ENCODE data around the gene SLC6A18.

The SLC6A18 gene

DNA sequence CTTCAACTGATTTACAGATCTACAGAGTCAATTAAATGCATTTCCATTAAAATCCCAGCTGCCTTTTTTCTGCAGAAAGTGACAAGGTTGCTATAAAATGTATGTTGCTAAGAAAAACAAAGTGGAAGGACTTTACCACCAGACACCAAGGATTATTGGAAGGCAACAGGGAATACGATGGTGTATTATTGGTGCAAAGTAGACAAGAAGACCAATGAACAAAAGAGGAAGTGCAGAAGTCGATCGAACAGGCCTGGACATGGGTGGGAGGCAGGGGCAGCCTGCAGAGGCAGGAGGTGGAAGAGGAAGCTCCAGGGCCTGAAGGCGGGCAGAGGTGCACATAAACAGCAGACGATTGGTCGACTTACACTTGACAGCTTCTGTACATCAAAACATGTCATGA, 34.3 kb upstream of the SLC6A18 start:
- H4K20me1 ChIP-seq (ENCODE audit: low read depth, low read length) = no peaks in the 10 kb centered on the region
- no peak for TF ChIP-seq EZH2phosphoT487 (conservative IDR thresholded peaks at IDR 0.05; ENCODE audit: low read length)
- TF ChIP-seq, protein P1, sequence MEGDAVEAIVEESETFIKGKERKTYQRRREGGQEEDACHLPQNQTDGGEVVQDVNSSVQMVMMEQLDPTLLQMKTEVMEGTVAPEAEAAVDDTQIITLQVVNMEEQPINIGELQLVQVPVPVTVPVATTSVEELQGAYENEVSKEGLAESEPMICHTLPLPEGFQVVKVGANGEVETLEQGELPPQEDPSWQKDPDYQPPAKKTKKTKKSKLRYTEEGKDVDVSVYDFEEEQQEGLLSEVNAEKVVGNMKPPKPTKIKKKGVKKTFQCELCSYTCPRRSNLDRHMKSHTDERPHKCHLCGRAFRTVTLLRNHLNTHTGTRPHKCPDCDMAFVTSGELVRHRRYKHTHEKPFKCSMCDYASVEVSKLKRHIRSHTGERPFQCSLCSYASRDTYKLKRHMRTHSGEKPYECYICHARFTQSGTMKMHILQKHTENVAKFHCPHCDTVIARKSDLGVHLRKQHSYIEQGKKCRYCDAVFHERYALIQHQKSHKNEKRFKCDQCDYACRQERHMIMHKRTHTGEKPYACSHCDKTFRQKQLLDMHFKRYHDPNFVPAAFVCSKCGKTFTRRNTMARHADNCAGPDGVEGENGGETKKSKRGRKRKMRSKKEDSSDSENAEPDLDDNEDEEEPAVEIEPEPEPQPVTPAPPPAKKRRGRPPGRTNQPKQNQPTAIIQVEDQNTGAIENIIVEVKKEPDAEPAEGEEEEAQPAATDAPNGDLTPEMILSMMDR (IDR thresholded peaks at IDR 0.05; ENCODE audit: insufficient read depth, low read length, poor library complexity, severe bottlenecking) = no peak
- H3K9me2 ChIP-seq (replicated peaks; ENCODE audit: insufficient read depth, low read length) = no peaks in the 10 kb centered on the region
- no peaks in the 10 kb centered on the region for H3K79me2 ChIP-seq (ENCODE audit: insufficient read depth, low read length)
- no peaks in the 10 kb centered on the region for H3K9me3 ChIP-seq (ENCODE audit: insufficient read depth, low read length)
- H3K27me3 ChIP-seq (ENCODE audit: low read length) = no peaks in the 10 kb centered on the region
- no peak overlapping the region for H3K4me2 ChIP-seq (ENCODE audit: low read depth, low read length, poor library complexity, severe bottlenecking)
- H3K36me3 ChIP-seq (ENCODE audit: low read length) = no peaks in the 10 kb centered on the region
- H3F3A ChIP-seq (ENCODE audit: insufficient read depth) = no peaks in the 10 kb centered on the region
- no peak overlapping the region for H3K27ac ChIP-seq (ENCODE audit: low read depth, low read length)
- no peak overlapping the region for H3K9ac ChIP-seq (ENCODE audit: low read length)
- H3K4me3 ChIP-seq (ENCODE audit: insufficient read depth, low read length, poor library complexity, severe bottlenecking) = no peak overlapping the region
- no peak overlapping the region for H2AFZ ChIP-seq (ENCODE audit: low read depth, low read length, severe bottlenecking)

DNA sequence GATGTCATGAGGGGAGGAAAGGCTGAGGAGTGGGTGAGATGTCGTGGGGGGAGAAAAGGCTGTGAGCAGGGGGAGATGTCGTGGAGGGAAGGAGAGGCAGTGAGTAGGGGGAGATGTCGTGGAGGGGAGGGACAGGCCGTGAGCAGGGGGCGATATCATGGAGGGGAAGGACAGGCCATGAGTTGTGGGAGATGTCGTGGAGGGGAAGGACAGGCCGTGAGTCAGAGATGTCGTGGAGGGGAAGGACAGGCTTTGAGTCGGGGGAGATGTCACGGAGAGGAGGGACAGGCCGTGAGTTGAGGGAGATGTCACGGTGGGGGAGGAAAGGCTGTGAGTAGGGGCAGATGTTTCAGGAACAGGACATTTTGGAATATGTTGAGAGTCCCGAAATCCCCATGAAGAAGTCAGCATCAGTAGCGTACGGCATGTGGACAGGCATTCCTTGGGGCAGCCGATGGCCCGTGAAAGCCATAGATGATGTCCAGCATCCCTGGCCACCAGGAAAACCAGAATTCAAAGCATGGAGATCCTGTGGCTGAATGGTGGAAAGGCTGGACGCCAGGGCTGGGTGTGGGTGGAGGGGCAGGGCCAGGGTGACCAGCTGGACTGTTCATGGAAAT, 32.1 kb upstream of the SLC6A18 start:
- H3K79me2 ChIP-seq (ENCODE audit: insufficient read depth, low read length) = no peaks in the 10 kb centered on the region
- no peaks in the 10 kb centered on the region for H4K20me1 ChIP-seq (ENCODE audit: low read depth, low read length)
- H3K4me2 ChIP-seq (ENCODE audit: low read depth, low read length, poor library complexity, severe bottlenecking) = no peak overlapping the region
- no peak overlapping the region for H3K9ac ChIP-seq (ENCODE audit: low read length)
- no peaks in the 10 kb centered on the region for H3K9me3 ChIP-seq (ENCODE audit: insufficient read depth, low read length)
- H3K4me3 ChIP-seq (ENCODE audit: insufficient read depth, low read length, poor library complexity, severe bottlenecking) = no peak overlapping the region
- H2AFZ ChIP-seq (ENCODE audit: low read depth, low read length, severe bottlenecking) = no peak overlapping the region
- TF ChIP-seq EZH2phosphoT487 (conservative IDR thresholded peaks at IDR 0.05; ENCODE audit: low read length) = no peak
- TF ChIP-seq, protein P1 (IDR thresholded peaks at IDR 0.05; ENCODE audit: insufficient read depth, low read length, poor library complexity, severe bottlenecking) = no peak
- no peaks in the 10 kb centered on the region for H3K9me2 ChIP-seq (replicated peaks; ENCODE audit: insufficient read depth, low read length)
- H3F3A ChIP-seq (ENCODE audit: insufficient read depth) = no peaks in the 10 kb centered on the region
- no peaks in the 10 kb centered on the region for H3K27me3 ChIP-seq (ENCODE audit: low read length)
- H3K36me3 ChIP-seq (ENCODE audit: low read length) = no peaks in the 10 kb centered on the region
- H3K27ac ChIP-seq (ENCODE audit: low read depth, low read length) = no peak overlapping the region

DNA sequence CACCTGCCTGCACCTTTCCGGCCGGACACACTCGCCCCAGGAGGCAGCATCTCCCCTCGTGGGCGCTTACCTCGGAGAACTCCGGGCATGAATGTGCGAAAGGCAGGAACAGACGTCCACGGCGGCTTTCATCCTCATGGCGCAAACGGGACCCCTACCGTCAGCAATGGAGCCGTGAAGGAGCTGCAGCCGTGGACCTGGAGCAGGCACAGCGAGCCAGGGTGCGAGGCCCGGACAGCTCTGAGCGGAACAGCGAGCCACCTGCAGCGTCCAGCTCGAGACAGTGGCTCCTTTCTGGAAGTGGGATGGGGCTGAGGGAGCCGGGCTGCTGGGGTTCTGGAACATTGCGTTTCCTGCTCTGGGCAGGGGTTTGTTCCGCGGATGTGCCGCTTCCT, 31.6 kb upstream of the SLC6A18 start:
- Histone ChIP-seq H3K9me3 (ENCODE audit: insufficient read depth, low read length) (no peaks in the 10 kb centered on the region), H3K36me3 (ENCODE audit: low read length) (no peaks in the 10 kb centered on the region), H3K9me2 (replicated peaks; ENCODE audit: insufficient read depth, low read length) (no peaks in the 10 kb centered on the region), H2AFZ (ENCODE audit: low read depth, low read length, severe bottlenecking) (no peak overlapping the region), H3K27me3 (ENCODE audit: low read length) (no peaks in the 10 kb centered on the region), H3K79me2 (ENCODE audit: insufficient read depth, low read length) (no peaks in the 10 kb centered on the region), H3F3A (ENCODE audit: insufficient read depth) (no peaks in the 10 kb centered on the region), H3K4me3 (ENCODE audit: insufficient read depth, low read length, poor library complexity, severe bottlenecking) (no peak overlapping the region), H3K9ac (ENCODE audit: low read length) (no peak overlapping the region), H3K4me2 (ENCODE audit: low read depth, low read length, poor library complexity, severe bottlenecking) (no peak overlapping the region), H4K20me1 (ENCODE audit: low read depth, low read length) (no peaks in the 10 kb centered on the region), H3K27ac (ENCODE audit: low read depth, low read length) (no peak overlapping the region)
- no peak for TF ChIP-seq EZH2phosphoT487 (conservative IDR thresholded peaks at IDR 0.05; ENCODE audit: low read length)
- TF ChIP-seq, protein P1 (IDR thresholded peaks at IDR 0.05; ENCODE audit: insufficient read depth, low read length, poor library complexity, severe bottlenecking) = no peak

All from SU-DHL-6 (cell line).